OCI-LY3 (cell line): ENCODE measurements around the gene STRBP.

Source experiments
- H2AFZ ChIP-seq: fragments of 200-600, 300-600 bp; shearing (Covaris generic); 2 replicates; pipeline ENCODE4 v1.6.0; 2014; ENCODE audit warnings: antibody characterized with exemption, low read depth, low read length
- H3K27ac ChIP-seq: fragments of 200-600, 300-600 bp; sonication (generic); 2 replicates; pipeline ENCODE4 v1.5.1; 2014; ENCODE audit warnings: mild to moderate bottlenecking, low read length, moderate library complexity, mixed read lengths
- H3K27me3 ChIP-seq: fragments of 200-600, 300-600 bp; sonication (generic); 2 replicates; pipeline ENCODE4 v1.6.1; 2014; ENCODE audit warnings: low read depth, low read length, mixed read lengths
- H3K36me3 ChIP-seq: fragments of 200-600, 300-600 bp; sonication (generic); replicated peaks from 2 replicates; pipeline ENCODE3; 2014; ENCODE audit warnings: low read depth, low read length, mixed read lengths
- H3K4me1 ChIP-seq: fragments of 300-600, 200-600 bp; sonication (generic); 2 replicates; pipeline ENCODE4 v1.6.1; 2014; ENCODE audit warnings: low read length, mixed read lengths
- H3K4me2 ChIP-seq: fragments of 200-600, 300-600 bp; sonication (generic); 2 replicates; pipeline ENCODE4 v1.6.1; 2014; ENCODE audit warnings: low read length, mixed read lengths
- H3K4me3 ChIP-seq: fragments of 300-600, 200-600 bp; sonication (generic); 2 replicates; pipeline ENCODE4 v1.5.1; 2014; ENCODE audit warnings: antibody characterized with exemption, mild to moderate bottlenecking, low read length, moderate library complexity
- H3K79me2 ChIP-seq: fragments of 300-600, 200-600 bp; shearing (Covaris generic); 2 replicates; pipeline ENCODE4 v1.6.1; 2014; ENCODE audit warnings: mild to moderate bottlenecking, low read length, mixed read lengths
- H3K9ac ChIP-seq: fragments of 300-600, 200-600 bp; shearing (Covaris generic); 2 replicates; pipeline ENCODE4 v1.6.0; 2014; ENCODE audit warnings: mild to moderate bottlenecking, low read length, moderate library complexity
- H3K9me3 ChIP-seq: fragments of 200-600, 300-600 bp; shearing (Covaris generic); 2 replicates; pipeline ENCODE4 v1.6.1; 2014; ENCODE audit warnings: low read length, mixed read lengths; ENCODE audit not compliant: insufficient read depth
- H4K20me1 ChIP-seq: fragments of 200-600, 300-600 bp; sonication (generic); 2 replicates; pipeline ENCODE4 v1.6.1; 2016; ENCODE audit warnings: low read length, mixed read lengths; ENCODE audit not compliant: insufficient read depth
- EZH2phosphoT487 ChIP-seq: fragments of 200-600 bp; shearing (Covaris generic); IDR thresholded peaks from 2 replicates; pipeline ENCODE4 v1.6.1; 2018; ENCODE audit warnings: antibody characterized with exemption, mixed run types, low read depth
- TF ChIP-seq, protein P1 (sequence below): fragments of 200-600, 300-600 bp; sonication (generic); IDR thresholded peaks from 2 replicates; pipeline ENCODE4 v1.5.1; 2014; ENCODE audit warnings: antibody characterized with exemption, low read length, low read depth

The STRBP gene

DNA sequence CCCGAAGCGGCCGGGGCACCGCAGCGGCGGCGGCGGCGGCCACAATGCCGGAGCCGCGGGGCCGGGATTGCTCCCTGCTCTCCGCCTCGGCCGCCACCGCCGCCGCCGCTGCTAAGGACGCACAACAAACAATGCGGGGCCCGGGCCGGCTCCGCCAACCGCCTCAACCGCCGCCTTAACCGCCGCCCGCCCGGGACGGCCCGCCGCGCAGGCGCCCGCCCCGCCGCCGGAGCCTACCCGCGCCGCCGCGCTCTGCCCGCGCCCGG is 254 bp downstream of the STRBP start:
- Histone ChIP-seq H2AFZ (peak overlapping the region; percentile 7; the same call in 1 of the 2 replicates), H3K79me2 (peaks cover 41% of the 10 kb centered on the region), H3K27ac (no peak overlapping the region), H3K36me3 (no peaks in the 10 kb centered on the region), H3K9me3 (no peaks in the 10 kb centered on the region), H3K4me1 (peaks cover 16% of the 10 kb centered on the region), H3K4me3 (peak overlapping the region; percentile 87), H4K20me1 (peaks cover 17% of the 10 kb centered on the region; the same call in 1 of the 2 replicates), H3K4me2 (peak overlapping the region; percentile 94), H3K9ac (peak overlapping the region; percentile 89), H3K27me3 (no peaks in the 10 kb centered on the region)
- TF ChIP-seq, protein P1, sequence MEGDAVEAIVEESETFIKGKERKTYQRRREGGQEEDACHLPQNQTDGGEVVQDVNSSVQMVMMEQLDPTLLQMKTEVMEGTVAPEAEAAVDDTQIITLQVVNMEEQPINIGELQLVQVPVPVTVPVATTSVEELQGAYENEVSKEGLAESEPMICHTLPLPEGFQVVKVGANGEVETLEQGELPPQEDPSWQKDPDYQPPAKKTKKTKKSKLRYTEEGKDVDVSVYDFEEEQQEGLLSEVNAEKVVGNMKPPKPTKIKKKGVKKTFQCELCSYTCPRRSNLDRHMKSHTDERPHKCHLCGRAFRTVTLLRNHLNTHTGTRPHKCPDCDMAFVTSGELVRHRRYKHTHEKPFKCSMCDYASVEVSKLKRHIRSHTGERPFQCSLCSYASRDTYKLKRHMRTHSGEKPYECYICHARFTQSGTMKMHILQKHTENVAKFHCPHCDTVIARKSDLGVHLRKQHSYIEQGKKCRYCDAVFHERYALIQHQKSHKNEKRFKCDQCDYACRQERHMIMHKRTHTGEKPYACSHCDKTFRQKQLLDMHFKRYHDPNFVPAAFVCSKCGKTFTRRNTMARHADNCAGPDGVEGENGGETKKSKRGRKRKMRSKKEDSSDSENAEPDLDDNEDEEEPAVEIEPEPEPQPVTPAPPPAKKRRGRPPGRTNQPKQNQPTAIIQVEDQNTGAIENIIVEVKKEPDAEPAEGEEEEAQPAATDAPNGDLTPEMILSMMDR = no peak
- TF ChIP-seq EZH2phosphoT487 = no peak

GRCh38 chr9:123267481-123268198 is 746 bp downstream of the STRBP start:
- Histone ChIP-seq H3K27ac (no peak overlapping the region), H3K36me3 (no peaks in the 10 kb centered on the region), H3K4me3 (peak overlapping the region; percentile 87), H3K4me1 (peaks cover 16% of the 10 kb centered on the region), H3K4me2 (peak overlapping the region; percentile 94), H3K27me3 (no peaks in the 10 kb centered on the region), H4K20me1 (peaks cover 22% of the 10 kb centered on the region; the same call in 1 of the 2 replicates), H3K9ac (peak overlapping the region; percentile 89), H3K9me3 (no peaks in the 10 kb centered on the region), H2AFZ (peak overlapping the region; percentile 7; the same call in 1 of the 2 replicates), H3K79me2 (peaks cover 44% of the 10 kb centered on the region)
- no peak for TF ChIP-seq EZH2phosphoT487
- TF ChIP-seq, protein P1 = no peak

DNA sequence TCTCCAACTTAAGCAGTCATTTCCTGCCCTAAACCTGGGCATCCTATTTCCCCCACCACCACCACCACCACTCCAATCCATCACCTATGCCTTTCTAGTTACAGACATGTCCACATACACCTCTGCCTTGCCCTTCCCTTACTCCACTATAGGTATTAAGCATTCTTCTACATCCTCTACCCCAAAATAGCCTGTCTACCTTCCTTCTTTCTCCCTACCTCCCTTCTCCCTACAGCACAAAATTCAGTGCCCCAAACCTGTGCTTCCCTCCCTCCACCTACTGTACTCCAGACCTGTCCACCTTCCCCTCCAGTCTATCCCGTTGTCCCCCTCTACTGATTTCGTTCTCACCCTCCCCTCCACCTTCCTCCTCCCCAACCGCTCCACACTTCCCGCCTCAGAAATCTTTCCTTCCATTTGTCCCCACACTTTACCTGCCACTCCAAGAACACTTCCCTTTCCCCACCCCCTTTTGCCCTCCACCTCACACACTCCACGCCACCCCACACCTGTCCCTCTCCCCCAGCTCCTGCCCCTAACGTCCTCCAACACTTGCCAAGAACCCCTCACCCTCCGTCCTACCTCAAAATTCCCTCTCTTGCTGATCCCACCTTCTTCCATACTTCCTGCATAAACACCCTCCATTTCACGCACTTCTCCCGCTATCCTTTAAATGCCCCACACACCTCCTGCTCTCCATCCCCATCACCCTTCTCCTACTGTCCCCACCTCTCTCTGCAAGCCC is 1.6 kb downstream of the STRBP start:
- Histone ChIP-seq H3K27ac (no peak overlapping the region), H3K9me3 (no peaks in the 10 kb centered on the region), H3K4me3 (peak overlapping the region; percentile 87), H3K4me1 (peaks cover 16% of the 10 kb centered on the region), H4K20me1 (peaks cover 24% of the 10 kb centered on the region; the same call in 1 of the 2 replicates), H3K9ac (peak overlapping the region; percentile 89; the same call in 1 of the 2 replicates), H3K27me3 (no peaks in the 10 kb centered on the region), H3K4me2 (peak overlapping the region; percentile 94), H2AFZ (no peak overlapping the region), H3K36me3 (no peaks in the 10 kb centered on the region), H3K79me2 (peaks cover 49% of the 10 kb centered on the region)
- TF ChIP-seq, protein P1 = no peak
- no peak for TF ChIP-seq EZH2phosphoT487

DNA sequence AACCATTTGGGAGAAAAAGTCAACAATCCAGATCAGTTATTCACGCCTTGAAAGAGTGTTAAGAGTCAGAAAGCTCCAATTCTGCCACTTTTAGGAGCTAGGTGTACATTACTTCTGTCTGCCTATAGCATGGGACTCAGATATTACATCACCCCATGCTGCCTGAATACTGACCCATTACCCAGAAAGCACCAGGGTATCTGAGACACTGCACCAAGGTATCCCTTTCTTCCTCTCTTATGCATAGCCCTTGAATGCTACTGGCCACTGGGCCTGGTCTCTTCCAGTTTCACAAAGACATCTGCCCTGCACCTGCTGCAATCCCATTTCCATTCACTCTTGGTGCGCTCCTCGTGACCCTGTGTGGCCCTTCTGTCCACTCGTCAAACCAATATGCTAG is 2.6 kb downstream of the STRBP start:
- Histone ChIP-seq H3K79me2 (peaks cover 57% of the 10 kb centered on the region), H3K36me3 (no peaks in the 10 kb centered on the region), H4K20me1 (peaks cover 30% of the 10 kb centered on the region; the same call in 1 of the 2 replicates), H3K9ac (no peak overlapping the region), H3K27ac (no peak overlapping the region), H3K4me1 (peaks cover 16% of the 10 kb centered on the region), H3K9me3 (no peaks in the 10 kb centered on the region), H2AFZ (no peak overlapping the region), H3K27me3 (no peaks in the 10 kb centered on the region), H3K4me2 (no peak overlapping the region), H3K4me3 (no peak overlapping the region)
- TF ChIP-seq EZH2phosphoT487 = no peak
- TF ChIP-seq, protein P1 = no peak
